NT2/D1 (cell line): ENCODE results near the gene BATF.

ENCODE experiments used
- YY1 ChIP-seq: IDR thresholded peaks from 2 replicates; pipeline ENCODE4 v1.6.1; 2011; ENCODE audit not compliant: insufficient read length, insufficient read depth
- ZNF274 ChIP-seq: IDR thresholded peaks from 2 replicates; pipeline ENCODE4 v1.6.1; 2011; ENCODE audit warnings: mild to moderate bottlenecking, low read depth, low read length

DNA sequence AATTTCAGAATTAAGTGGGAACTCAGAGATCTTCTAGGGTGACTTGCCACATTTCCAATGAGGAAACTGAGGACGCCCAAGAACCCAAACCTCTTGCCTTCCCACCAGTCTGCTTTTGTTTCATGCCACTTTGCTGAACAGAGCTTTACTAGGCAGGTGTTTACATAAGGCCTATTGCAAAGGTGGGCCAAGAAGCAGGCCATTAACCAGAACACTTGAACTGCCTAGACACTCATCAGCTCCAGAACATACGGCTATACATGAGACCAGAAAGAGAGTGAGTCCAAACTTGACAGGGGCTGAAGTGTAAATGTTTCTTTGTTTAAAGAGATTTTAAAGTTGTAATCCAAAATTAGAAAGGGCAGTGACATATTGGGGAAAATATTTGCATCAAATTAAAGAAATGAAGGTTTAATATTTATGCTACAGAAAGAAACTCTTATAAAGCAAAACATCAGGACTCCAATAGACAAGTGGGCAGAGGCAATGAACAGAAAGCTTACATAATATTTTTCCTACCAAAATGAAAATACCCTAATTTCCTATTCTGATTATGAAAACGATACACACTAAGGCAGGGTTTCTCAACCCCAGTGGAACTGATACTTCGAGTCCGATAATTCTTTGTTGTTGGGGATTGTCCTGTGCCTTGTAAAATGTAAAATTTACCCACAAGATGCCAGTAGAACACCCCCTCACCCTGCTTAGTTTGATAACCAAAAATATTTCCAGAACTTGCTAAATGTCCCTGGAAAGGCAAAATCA is 11.7 kb downstream of the BATF start:
- TF ChIP-seq YY1 = no peak
- TF ChIP-seq ZNF274 = no peak
